Measurements from ENCODE around the gene GMFB. TPM values are rescaled to one million over a fixed set of nuclear protein-coding genes. Genes with fewer than 3 reads are reported as not detected.

Gene GMFB
- total RNA-seq, 4 donors from 2014 or later: 41.8 to 111 (median 72.6) TPM

- no peaks in the 10 kb centered on the region for H3K9me3 ChIP-seq
- WGBS, 2 donors: 90 to 91% methylated on average over 2 of the region's 2 CpGs
- no peak for DNase-seq (ENCODE audit: low spot score in 2 of 2)
- H3K36me3 ChIP-seq: peaks cover 0 to 17% (median 0%) of the 10 kb centered on the region in 3 donors
- no peaks in the 10 kb centered on the region for H3K27me3 ChIP-seq
- no peak overlapping the region for H3K4me3 ChIP-seq
- TF ChIP-seq CTCF (IDR thresholded peaks at IDR 0.05) (no peak), EP300 (IDR thresholded peaks at IDR 0.05) (no peak), POLR2A (IDR thresholded peaks at IDR 0.05) (no peak)
- no peak overlapping the region for H3K27ac ChIP-seq
- peaks cover 0 to 53% (median 8%) of the 10 kb centered on the region in 4 donors for H3K4me1 ChIP-seq
These were observed 7.1 kb downstream of the GMFB start for GRCh38 chr14:54481695-54482094.

GRCh38 chr14:54480830-54481562 lies 7.8 kb downstream of the GMFB start:
- no peak for DNase-seq (ENCODE audit: low spot score in 2 of 2)
- peaks cover 0 to 50% (median 5%) of the 10 kb centered on the region in 4 donors for H3K4me1 ChIP-seq
- no peaks in the 10 kb centered on the region for H3K9me3 ChIP-seq
- whole genome bisulfite sequencing, 2 donors: 91 to 93% methylated on average over 4 of the region's 4 CpGs
- no peak overlapping the region for H3K4me3 ChIP-seq
- H3K27me3 ChIP-seq: no peaks in the 10 kb centered on the region
- H3K36me3 ChIP-seq: peaks cover 0 to 16% (median 0%) of the 10 kb centered on the region in 3 donors
- TF ChIP-seq CTCF (IDR thresholded peaks at IDR 0.05): no peak
- no peak for TF ChIP-seq POLR2A (IDR thresholded peaks at IDR 0.05)
- TF ChIP-seq EP300 (IDR thresholded peaks at IDR 0.05): no peak
- no peak overlapping the region for H3K27ac ChIP-seq

GRCh38 chr14:54478636-54479215 lies 10.1 kb downstream of the GMFB start:
- no peak overlapping the region for H3K4me3 ChIP-seq
- no peak for DNase-seq (ENCODE audit: low spot score in 2 of 2)
- no peak overlapping the region for H3K27ac ChIP-seq
- TF ChIP-seq EP300 (IDR thresholded peaks at IDR 0.05): no peak
- TF ChIP-seq CTCF (IDR thresholded peaks at IDR 0.05): no peak
- no peak for TF ChIP-seq POLR2A (IDR thresholded peaks at IDR 0.05)
- peaks cover 0 to 12% (median 0%) of the 10 kb centered on the region in 3 donors for H3K36me3 ChIP-seq
- 40 to 61% methylated on average over 3 of the region's 3 CpGs for WGBS, 2 donors
- H3K27me3 ChIP-seq: no peaks in the 10 kb centered on the region
- H3K9me3 ChIP-seq: no peaks in the 10 kb centered on the region
- peaks cover 0 to 45% (median 0%) of the 10 kb centered on the region in 4 donors for H3K4me1 ChIP-seq

GRCh38 chr14:54475911-54476310 lies 12.9 kb downstream of the GMFB start:
- Histone ChIP-seq H3K36me3 (peaks cover 0 to 30% (median 0%) of the 10 kb centered on the region in 3 donors), H3K27me3 (no peaks in the 10 kb centered on the region), H3K4me1 (peaks cover 0 to 34% (median 0%) of the 10 kb centered on the region in 4 donors), H3K9me3 (no peaks in the 10 kb centered on the region), H3K27ac (no peak overlapping the region), H3K4me3 (no peak overlapping the region)
- DNase-seq (ENCODE audit: low spot score in 2 of 2): no peak
- TF ChIP-seq CTCF (IDR thresholded peaks at IDR 0.05) (no peak), EP300 (IDR thresholded peaks at IDR 0.05) (no peak), POLR2A (IDR thresholded peaks at IDR 0.05) (no peak)
- WGBS, 2 donors: 68 to 76% methylated on average over 4 of the region's 4 CpGs
